A549 treated with ZK216348 at 1 μM for 4 hours (cell line): Measurements from ENCODE around the gene LRRC4. TPM values are rescaled to one million over a fixed set of nuclear protein-coding genes. Genes with fewer than 3 reads are reported as not detected.

Experiments used
- total RNA-seq: library from RNA; stranded (reverse); fragments of 200-300 nt; extraction: Qiagen RNA extraction; gene quantifications from 5 replicates; pipeline ENCODE4 v1.2.3, GENCODE V29; 2022; ENCODE audit warnings: low read depth

LRRC4 gene, protein sequence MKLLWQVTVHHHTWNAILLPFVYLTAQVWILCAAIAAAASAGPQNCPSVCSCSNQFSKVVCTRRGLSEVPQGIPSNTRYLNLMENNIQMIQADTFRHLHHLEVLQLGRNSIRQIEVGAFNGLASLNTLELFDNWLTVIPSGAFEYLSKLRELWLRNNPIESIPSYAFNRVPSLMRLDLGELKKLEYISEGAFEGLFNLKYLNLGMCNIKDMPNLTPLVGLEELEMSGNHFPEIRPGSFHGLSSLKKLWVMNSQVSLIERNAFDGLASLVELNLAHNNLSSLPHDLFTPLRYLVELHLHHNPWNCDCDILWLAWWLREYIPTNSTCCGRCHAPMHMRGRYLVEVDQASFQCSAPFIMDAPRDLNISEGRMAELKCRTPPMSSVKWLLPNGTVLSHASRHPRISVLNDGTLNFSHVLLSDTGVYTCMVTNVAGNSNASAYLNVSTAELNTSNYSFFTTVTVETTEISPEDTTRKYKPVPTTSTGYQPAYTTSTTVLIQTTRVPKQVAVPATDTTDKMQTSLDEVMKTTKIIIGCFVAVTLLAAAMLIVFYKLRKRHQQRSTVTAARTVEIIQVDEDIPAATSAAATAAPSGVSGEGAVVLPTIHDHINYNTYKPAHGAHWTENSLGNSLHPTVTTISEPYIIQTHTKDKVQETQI
- not detected in 5 replicates for total RNA-seq

DNA sequence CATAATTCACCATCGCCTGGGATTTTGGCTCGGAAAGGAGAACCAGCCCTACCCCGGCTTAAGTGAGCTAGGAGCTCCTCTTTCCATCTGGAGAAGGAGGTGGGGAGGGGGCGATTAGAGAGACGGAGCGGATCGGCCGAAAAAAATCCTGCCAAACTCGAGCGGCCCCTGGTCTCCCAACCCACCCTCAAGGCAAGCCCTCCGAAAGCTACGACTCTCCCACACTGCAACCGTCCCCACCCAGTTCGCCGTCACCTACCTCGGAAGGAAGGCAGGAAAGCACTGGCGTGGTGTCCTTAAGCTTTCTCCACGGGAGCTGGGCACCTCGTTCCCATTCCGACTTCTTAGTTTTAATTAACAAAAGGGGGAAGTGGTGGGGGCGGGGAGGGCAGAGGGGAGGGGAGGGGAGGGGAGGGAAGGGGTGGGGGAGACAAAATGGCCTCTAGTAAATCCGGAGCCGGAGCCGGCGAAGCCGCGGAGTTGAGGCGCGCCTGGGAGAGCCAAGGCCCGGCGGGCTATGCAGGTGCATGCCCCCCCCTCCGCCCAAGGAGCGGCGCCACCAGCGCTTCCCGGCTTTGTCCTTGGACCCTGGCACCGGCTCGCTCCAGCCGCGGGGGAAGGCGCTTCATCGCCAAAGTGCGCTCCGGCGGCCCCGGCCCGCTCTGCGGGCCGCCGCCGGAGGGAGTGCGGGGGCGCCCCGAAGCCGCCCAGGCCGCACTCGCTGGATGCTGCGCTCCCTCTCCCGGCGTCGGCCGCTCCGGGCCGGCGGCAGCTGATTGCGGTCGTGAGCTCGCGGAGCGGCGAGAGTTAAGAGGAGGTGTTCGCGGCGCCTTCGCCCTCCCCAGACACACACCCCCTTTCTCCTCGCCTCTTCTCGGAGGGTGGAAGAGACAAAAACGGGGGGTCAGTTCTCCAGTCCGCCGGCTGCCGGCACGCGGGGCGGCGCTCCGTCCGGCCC is at the start of gene LRRC4:
TSS of gene LRRC4 (minus strand) at position 784 of the 958 bp plus-strand sequence. CDS start 797 bp downstream, outside the sequence.

Other genes with a start within 250 kb of the LRRC4 start
- not detected in 5 replicates for gene LEP, start 209.8 kb upstream of the LRRC4 start, total RNA-seq